GM21717 (cell line): ENCODE measurements around the gene ATP1A1.

Experiments used
- ATAC-seq: cut with Tn5 transposase; IDR thresholded peaks from one replicate; pipeline ENCODE4 v1.9.1; 2021; ENCODE audit warnings: mild to moderate bottlenecking, moderate library complexity; ENCODE audit not compliant: unreplicated experiment

ATP1A1 gene

GRCh38 chr1:116370181-116370580, 2.9 kb upstream of the ATP1A1 start:
- ATAC-seq: no peak

DNA sequence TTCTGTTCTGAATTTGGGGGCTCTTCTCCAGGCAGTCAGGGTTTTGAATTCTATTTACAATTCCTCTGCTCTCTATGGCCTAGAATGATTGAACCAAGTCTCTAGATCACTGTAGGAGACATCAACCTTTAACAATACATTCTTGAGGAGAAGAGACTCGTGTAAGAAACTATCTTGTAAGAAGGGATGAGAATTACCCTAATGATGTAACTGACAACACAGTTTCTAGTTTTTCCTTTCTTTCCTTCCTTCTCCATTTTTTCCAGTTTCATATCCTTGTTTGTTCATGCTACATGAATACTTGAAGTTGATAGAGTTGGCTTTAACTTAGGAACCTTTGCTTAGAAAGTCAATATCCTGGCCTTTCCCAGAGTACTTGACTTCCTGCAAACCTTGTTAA, 1.3 kb upstream of the ATP1A1 start:
- no peak for ATAC-seq

GRCh38 chr1:116372191-116372590, 853 bp upstream of the ATP1A1 start:
- no peak for ATAC-seq

GRCh38 chr1:116373431-116374352, 648 bp downstream of the ATP1A1 start:
- ATAC-seq: peak; percentile 8

- ATAC-seq: no peak
These were observed 1.5 kb downstream of the ATP1A1 start for GRCh38 chr1:116374353-116375147.

- no peak for ATAC-seq
These were observed 2.3 kb downstream of the ATP1A1 start for GRCh38 chr1:116375148-116375886.

DNA sequence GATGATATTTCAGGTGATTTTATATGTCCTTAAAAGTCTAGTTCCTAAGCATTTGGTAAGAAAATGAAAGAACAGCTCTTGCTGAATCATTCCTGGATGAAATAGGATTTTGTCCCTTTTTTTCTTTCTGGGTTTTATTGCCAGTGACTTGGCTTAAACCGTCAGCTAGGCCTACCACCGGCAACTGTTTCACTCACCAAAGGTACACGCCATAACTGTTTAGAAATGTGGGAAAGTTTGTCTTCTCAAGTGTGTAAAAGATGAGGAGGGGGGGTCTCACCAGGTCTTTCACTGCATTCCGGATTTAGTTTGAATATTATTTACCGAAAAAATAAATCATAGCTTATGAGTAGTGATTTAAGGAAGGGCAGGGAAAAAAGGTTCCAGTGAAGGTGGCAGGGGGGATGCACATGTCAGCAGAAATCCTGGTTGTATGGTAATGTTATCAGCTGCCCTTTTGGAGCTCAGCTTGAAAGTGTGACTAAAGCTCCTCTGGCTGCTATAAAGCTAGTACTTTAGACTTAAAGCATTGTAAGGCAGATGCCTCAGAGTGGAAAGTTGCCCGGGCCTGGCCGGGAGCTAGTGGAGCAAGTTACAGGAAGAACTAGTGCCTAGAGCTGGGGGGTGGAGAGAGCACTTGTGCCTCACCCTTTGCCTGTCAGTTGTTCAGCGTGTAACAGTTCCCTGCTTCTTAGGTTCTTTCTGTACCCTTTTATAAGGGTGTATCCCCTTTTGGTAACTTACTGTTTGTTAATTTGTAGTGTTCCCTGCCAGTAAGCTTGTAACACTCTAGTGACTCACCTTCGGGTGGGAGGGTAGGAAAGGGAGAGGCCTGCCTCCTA, 3.1 kb downstream of the ATP1A1 start:
- ATAC-seq: no peak

GRCh38 chr1:116376729-116377086, 3.7 kb downstream of the ATP1A1 start:
- no peak for ATAC-seq

DNA sequence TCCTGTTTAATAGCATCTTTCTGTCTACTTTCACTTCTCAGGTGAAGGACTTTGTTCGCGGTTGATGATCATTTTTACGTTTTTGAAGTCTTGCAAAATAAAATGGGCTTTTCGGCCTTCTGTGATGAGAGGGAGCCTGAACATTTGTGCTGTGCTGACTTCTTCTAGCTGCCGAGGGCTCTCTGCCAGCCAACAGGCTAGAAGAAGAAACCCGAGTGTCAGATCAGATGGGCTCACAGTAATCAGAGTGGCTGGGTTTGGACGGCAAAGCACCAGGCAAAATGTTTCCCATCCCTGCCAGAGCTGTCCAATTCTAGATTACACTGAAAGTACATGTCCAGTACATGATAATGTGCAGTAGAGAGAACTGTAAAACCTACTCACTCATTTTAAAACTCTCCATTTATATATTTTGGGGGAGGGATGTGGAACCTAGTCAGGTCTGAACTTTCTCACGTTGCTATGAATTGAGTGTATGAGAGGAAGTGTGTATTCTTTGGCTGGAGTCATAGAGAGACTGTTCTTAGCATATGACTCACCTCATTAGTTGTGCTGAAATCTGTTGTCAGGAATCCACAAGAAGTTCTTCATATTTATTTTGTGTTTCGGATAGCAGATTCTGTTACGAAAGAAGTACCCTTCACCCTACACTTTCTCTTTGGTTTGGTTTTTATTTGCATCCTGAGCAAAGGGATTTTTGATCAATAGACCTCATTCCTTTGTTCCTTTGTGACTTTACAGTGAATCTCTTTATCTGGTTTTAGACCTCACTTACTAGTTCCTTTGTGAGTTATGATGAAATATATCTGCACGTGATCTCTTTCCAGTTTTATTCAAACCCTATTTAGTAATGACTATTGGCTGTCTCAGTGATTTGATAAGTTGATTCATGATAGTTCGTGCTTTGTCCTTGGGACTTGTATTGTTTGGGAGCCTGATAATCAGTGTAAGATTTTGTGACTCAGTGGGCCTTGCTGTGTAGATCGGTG, 4.8 kb downstream of the ATP1A1 start:
- ATAC-seq: peak; percentile 66

GRCh38 chr1:116379057-116379630, 6.1 kb downstream of the ATP1A1 start:
- no peak for ATAC-seq

DNA sequence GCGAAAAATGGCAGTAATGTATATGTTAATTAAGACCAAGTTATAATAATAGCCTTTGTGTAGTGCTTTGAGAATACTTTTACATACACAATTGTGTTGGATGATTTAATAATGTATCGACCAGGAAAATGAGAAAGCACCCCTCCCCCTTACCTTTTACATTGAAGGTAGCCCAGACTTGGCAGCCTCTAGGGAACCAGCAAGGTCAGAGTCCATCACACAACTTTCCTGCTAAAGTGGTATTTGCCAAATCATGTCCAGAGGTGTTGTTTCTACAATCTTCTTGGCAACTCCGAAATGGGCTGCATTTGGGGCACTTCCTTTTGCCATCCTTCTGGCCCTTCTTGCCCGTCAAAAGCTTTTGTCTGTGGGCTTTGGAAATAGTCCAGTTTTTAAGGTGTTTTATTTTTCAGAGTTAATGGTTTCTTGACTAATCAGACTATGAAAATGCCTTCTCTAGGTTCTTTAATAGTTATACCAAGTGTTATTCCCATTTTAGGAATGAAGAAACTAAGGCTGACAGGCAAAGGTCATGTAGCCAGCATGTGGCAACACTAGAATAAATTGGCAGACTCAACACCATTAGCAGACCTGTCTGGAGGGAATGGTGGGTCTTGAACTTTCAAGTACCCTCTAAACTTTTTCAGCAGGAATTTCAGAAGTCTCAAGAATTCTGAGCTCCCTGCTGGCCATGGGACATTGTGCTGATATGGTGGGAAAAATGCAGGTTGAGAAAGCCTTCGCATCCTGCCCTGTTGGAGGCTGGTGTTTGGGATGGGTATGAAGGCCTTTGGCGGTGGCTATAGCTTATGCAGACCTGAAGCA, 6.8 kb downstream of the ATP1A1 start:
- no peak for ATAC-seq

DNA sequence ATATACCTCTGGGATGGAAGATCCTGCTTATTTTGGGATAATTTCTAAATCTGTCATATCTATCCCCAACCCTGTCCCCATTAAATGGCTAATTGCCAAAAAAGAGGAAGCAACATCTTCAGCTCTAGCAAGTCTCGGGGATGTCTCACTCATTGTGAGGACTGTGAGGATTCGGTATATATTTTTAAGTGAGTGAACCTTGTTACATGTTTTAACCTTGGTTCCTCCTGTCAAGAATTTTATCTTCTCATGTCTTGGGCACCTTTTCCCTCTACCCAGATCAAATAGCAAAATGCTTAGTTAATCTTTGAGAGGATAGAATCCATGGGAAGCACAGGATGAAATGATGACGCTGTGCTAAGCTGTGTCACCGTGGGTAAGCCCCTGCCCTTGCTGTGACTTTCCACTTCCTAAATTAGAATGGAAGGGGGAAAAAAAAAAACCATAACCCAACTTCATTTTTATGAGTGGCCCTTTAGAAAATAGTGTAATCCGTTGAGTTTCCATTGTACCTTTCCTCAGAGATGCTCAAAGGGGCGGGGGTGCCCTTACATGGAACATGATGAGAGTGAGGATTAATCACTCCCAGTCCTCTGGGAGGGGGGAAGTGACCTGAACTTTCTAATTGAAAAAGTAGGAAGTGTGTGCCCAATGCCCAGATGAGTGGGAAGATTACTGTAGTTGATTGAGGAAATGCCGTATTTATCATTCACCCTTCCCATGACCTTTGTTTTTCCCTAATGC, 7.6 kb downstream of the ATP1A1 start:
- ATAC-seq: no peak

GRCh38 chr1:116382321-116382720, 9.3 kb downstream of the ATP1A1 start:
- no peak for ATAC-seq

DNA sequence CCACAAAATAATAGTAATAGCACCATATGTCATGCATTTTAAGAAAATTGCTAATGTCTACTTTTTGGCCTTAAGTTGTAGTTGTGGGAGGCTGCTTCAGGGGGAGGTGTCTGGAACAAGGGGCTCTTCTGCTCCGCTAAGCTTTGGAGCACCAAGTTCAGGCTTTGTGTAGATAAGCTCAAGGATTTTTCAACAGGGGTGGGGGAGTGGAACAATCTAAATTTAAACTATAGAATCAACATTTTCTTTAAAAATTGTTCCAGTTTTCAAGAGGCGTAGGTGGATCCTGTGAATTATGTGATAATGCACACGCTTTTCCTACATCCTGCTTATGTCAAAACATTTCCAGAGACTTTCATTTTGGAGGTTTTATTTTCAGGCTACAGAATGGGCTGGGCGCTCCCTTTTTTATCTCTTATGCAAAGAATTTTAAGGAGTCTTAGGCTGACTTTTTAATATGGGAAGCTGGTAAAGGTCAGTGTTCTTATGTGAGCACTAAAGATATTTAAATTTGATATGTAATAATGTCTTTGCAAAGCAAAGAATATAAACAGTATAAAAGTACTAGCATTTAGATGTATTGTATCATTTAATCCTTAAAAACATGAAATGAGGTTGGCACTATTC, 9.9 kb downstream of the ATP1A1 start:
- no peak for ATAC-seq

DNA sequence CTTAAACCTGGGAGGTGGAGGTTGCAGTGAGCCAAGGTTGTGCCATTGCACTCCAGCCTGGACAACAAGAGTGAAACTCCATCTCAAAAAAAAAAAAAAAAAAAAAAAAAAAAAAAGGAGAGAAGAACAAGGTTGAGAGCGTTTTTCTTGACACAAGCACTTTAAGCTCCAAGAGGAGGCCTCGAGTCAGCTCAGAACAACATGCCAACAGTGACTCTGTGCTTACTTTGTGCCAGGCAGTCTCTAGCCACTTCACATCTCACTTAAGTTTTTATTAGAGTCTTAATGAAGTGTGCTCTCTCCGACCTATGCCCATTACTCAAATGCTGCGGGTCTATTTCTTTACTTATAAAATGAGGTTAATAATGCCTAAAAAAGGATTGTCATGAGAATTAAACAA, 13.0 kb downstream of the ATP1A1 start:
- ATAC-seq: no peak

DNA sequence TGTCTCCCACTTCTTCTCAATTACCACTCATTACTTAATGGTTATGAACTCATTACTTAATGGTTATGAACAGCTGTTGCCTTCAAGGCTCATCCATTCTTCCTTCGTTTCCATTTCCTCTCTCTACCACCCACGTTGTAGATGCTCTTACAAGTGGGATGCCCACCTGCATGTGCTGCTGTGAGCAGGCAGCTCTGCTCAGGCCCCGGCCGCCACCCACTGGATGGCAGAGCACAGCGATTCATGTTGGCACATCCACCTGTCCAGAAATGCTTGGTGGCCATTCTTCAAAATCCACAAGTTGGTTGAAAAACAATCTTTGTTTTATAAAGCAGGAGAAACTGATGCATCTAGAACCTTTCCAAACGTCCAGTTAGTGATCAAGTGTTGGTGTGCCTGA, 14.5 kb downstream of the ATP1A1 start:
- no peak for ATAC-seq

DNA sequence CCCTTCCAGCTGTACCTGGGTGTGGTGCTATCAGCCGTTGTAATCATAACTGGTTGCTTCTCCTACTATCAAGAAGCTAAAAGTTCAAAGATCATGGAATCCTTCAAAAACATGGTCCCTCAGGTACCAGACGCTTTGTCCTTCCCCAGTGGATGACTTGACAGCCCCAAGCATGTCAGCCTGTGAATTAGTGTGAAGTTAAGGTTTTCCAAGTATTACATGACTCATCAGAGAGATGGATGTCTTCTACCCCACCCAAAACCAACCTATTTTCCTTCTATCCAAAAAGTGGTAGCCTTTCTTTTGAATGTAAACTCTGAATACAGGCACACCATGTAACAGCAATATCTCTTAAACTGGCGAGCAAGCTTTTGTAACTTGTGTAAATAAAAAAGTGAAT, 15.1 kb downstream of the ATP1A1 start:
- no peak for ATAC-seq
